MM.1S (cell line): ENCODE results near the gene DLGAP3.

ENCODE experiments used
- CTCF ChIP-seq: fragments of 300-600 bp; sonication (generic); IDR thresholded peaks from 2 replicates; pipeline ENCODE4 v1.5.1; 2016; ENCODE audit warnings: antibody characterized with exemption, low read length, mixed read lengths
- EZH2phosphoT487 ChIP-seq: fragments of 300-600 bp; sonication (generic); IDR thresholded peaks from 2 replicates; pipeline ENCODE4 v1.6.1; 2018; ENCODE audit warnings: antibody characterized with exemption, low read length

- TF ChIP-seq CTCF = no peak
- TF ChIP-seq EZH2phosphoT487 = no peak
Observed at GRCh38 chr1:34907487-34908090, 21.9 kb downstream of the DLGAP3 start.
